T-helper 22 cell (primary cell): ENCODE measurements around the gene SKAP1.
"Not testable (repeated sequence)": the region's sequence is repeated elsewhere in the genome, so short reads cannot be mapped to it uniquely, and the experiment has no call there.

ENCODE experiments used
- DNase-seq: peaks from one replicate; pipeline ENCODE4 v3.0.0-alpha.2; 2020; ENCODE audit warnings: low read depth

SKAP1 gene

GRCh38 chr17:48373130-48373830 is 56.7 kb downstream of the SKAP1 start:
- DNase-seq: no peak

- not testable (repeated sequence) for DNase-seq
Measured at GRCh38 chr17:48368967-48369366, 61.0 kb downstream of the SKAP1 start.

- DNase-seq: no peak
Measured at GRCh38 chr17:48368352-48368908, 61.6 kb downstream of the SKAP1 start.

- DNase-seq: no peak
Measured at GRCh38 chr17:48363161-48363560, 66.9 kb downstream of the SKAP1 start.

- not testable (repeated sequence) for DNase-seq
Measured at GRCh38 chr17:48360861-48361633, 69.0 kb downstream of the SKAP1 start.

GRCh38 chr17:48357779-48358602 is 72.0 kb downstream of the SKAP1 start:
- DNase-seq: no peak

- DNase-seq: no peak
Measured at GRCh38 chr17:48356866-48357265, 73.1 kb downstream of the SKAP1 start.

- no peak for DNase-seq
Measured at GRCh38 chr17:48352630-48353029, 77.4 kb downstream of the SKAP1 start.

- no peak for DNase-seq
Measured at GRCh38 chr17:48351911-48352332, 78.1 kb downstream of the SKAP1 start.

- DNase-seq: no peak
Measured at GRCh38 chr17:48348352-48348751, 81.7 kb downstream of the SKAP1 start.

GRCh38 chr17:48347177-48347576 is 82.8 kb downstream of the SKAP1 start:
- DNase-seq: no peak

GRCh38 chr17:48344251-48344650 is 85.8 kb downstream of the SKAP1 start:
- DNase-seq: no peak

GRCh38 chr17:48340916-48341315 is 89.1 kb downstream of the SKAP1 start:
- no peak for DNase-seq

GRCh38 chr17:48338720-48339119 is 91.3 kb downstream of the SKAP1 start:
- no peak for DNase-seq

- not testable (repeated sequence) for DNase-seq
Measured at GRCh38 chr17:48337903-48338302, 92.1 kb downstream of the SKAP1 start.

- no peak for DNase-seq
Measured at GRCh38 chr17:48336986-48337385, 93.0 kb downstream of the SKAP1 start.

- no peak for DNase-seq
Measured at GRCh38 chr17:48335858-48336500, 94.0 kb downstream of the SKAP1 start.

- no peak for DNase-seq
Measured at GRCh38 chr17:48335146-48335784, 94.7 kb downstream of the SKAP1 start.

- DNase-seq: no peak
Measured at GRCh38 chr17:48333034-48333530, 96.9 kb downstream of the SKAP1 start.

GRCh38 chr17:48330887-48331286 is 99.1 kb downstream of the SKAP1 start:
- no peak for DNase-seq

GRCh38 chr17:48330421-48330820 is 99.6 kb downstream of the SKAP1 start:
- DNase-seq: no peak
